GM21515 (cell line): ENCODE data around the gene ZNF783.
"Not testable (repeated sequence)": the region's sequence is repeated elsewhere in the genome, so short reads cannot be mapped to it uniquely, and the experiment has no call there.

ENCODE experiments used
- ATAC-seq: cut with Tn5 transposase; IDR thresholded peaks from one replicate; pipeline ENCODE4 v1.9.1; 2021; ENCODE audit not compliant: unreplicated experiment

Gene ZNF783

DNA sequence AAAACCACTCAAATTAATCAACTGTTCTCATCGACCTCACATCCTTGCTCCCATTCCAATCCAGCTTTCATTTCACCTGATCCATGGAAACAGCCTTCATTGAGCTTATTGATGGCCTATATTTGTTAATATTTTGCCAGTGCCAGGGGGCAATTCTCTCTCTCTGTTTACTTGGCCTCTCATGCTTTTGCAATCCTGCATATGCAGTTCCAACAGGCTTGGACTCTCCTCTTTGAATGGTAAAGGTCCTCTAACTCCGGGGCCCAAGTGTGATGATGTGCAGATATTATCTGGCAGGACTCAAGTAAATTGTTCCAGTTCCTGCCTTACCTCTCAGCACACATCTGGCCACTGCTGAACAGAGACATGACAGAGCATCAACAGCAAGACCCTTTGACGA lies 67.3 kb downstream of the ZNF783 start:
- ATAC-seq = no peak

DNA sequence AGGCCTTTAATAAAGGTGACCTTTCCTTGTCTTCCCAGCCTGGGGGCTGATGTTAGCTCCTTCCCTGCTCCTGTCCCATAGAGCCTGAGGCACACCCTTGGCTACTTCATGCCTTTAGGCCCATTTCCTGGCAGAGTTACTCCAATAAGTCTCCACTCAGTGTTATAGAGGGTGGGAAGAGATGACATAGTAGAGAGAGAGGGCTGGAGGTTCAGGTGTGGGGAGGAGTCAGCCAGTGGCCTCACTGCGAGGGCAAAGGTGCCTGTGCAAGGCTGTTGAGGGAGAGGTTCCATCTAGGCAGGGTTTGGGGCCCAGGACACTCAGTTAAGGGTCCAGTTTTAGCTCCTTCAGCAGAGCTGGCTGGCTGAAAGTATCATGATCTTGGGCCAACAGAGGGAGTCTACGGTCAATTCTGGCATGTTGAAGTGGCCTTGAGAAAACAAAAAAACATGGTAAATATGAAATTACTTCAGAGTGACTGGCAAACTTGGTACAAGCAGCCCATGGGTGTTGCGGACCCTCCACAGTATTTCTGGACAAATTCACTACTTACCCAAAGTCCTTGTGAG lies 67.9 kb downstream of the ZNF783 start:
- no peak for ATAC-seq

GRCh38 chr7:149330914-149331567 lies 69.0 kb downstream of the ZNF783 start:
- ATAC-seq = no peak

DNA sequence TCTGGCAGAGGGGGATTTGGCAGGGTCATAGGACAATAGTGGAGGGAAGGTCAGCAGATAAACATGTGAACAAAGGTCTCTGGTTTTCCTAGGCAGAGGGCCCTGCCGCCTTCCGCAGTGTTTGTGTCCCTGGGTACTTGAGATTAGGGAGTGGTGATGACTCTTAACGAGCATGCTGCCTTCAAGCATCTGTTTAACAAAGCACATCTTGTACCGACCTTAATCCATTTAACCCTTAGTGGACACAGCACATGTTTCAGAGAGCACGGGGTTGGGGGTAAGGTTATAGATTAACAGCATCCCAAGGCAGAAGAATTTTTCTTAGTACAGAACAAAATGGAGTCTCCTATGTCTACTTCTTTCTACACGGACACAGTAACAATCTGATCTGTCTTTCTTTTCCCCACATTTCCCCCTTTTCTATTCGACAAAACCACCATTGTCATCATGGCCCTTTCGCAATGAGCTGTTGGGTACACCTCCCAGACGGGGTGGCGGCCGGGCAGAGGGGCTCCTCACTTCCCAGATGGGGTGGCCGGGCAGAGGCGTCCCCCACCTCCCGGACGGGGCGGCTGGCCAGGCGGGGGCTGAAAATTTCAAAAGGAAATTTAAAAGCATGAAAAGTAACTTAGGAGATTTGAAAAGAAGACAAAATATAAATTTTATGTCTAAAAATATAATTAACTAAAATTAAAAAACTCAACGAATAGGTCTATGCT lies 70.8 kb downstream of the ZNF783 start:
- not testable (repeated sequence) for ATAC-seq

- no peak for ATAC-seq
Measured at GRCh38 chr7:149333321-149333717, 71.3 kb downstream of the ZNF783 start.

- ATAC-seq = no peak
Measured at GRCh38 chr7:149334219-149334618, 72.2 kb downstream of the ZNF783 start.
